K562 (cell line): ENCODE data around the gene LGI4. TPM values are rescaled to one million over a fixed set of nuclear protein-coding genes. Genes with fewer than 3 reads are reported as not detected.

Experiments
- CCNT2 ChIP-seq: IDR thresholded peaks from 2 replicates; pipeline ENCODE4 v1.6.1; 2011; ENCODE audit warnings: borderline replicate concordance, low read depth, mild to moderate bottlenecking, moderate library complexity, mixed read lengths, low read length; ENCODE audit not compliant: insufficient read length; ENCODE audit errors: extremely low read depth
- CEBPB ChIP-seq: fragments of 450-650 bp; IDR thresholded peaks from 2 replicates; pipeline ENCODE4 v1.6.1; 2016; ENCODE audit warnings: missing genetic modification characterization, missing compliant biosample characterization
- CXXC5 ChIP-seq: fragments of 250-450 bp; sonication (Bioruptor Pico); IDR thresholded peaks from 2 replicates; pipeline ENCODE4 v1.8.0; 2022; ENCODE audit warnings: inconsistent platforms, mild to moderate bottlenecking, moderate library complexity
- HDAC3 ChIP-seq: fragments of 450-650 bp; IDR thresholded peaks from 2 replicates; pipeline ENCODE4 v1.6.1; 2018; ENCODE audit warnings: borderline replicate concordance, mild to moderate bottlenecking, moderate library complexity; ENCODE audit not compliant: partially characterized antibody
- MAFG ChIP-seq: fragments of 450-650 bp; conservative IDR thresholded peaks from 2 replicates; pipeline ENCODE4 v1.6.1; 2016; ENCODE audit warnings: missing genetic modification characterization, missing compliant biosample characterization
- RCOR1 ChIP-seq, 2 experiments: IDR thresholded peaks; 2 replicates each; pipeline ENCODE4 v1.6.1; 2012; ENCODE audit warnings: low read depth in 2 of 2, low read length in 2 of 2, borderline replicate concordance in 1 of 2, improper control_type of control experiment in 1 of 2
- WHSC1 ChIP-seq: IDR thresholded peaks from one replicate; pipeline ENCODE4 v1.6.1; 2012; ENCODE audit warnings: low read length, control low read depth, inconsistent platforms
- ZNF12 ChIP-seq: sonication (generic); formaldehyde crosslinking; IDR thresholded peaks from 2 replicates; pipeline ENCODE4 v1.4.0; 2020; ENCODE audit warnings: mild to moderate bottlenecking, missing genetic modification reagents
- ZNF133 ChIP-seq: fragments of 250-450 bp; sonication (Bioruptor Pico); IDR thresholded peaks from 2 replicates; pipeline ENCODE4 v1.4.0; 2020; ENCODE audit warnings: mild to moderate bottlenecking
- ZNF507 ChIP-seq: conservative IDR thresholded peaks from 2 replicates; pipeline ENCODE4 v1.6.1; 2017; ENCODE audit warnings: missing genetic modification characterization, missing compliant biosample characterization
- ZNF589 ChIP-seq: fragments of 200-800 bp; sonication (Bioruptor generic); IDR thresholded peaks from 2 replicates; pipeline ENCODE4 v1.6.1; 2016; ENCODE audit warnings: low read depth, missing genetic modification characterization, missing compliant biosample characterization
- polyA plus RNA-seq, 8 experiments: library from polyadenylated mRNA; depleted of rRNA in 4 of 8; stranded (reverse) in 5 of 8; unstranded in 3 of 8; fragments of >200 nt; fragmentation: Nextera tagmentation in 2 of 8; fragmentation: Illumina TruSeq in 1 of 8; extraction: Ambion mirVana in 2 of 8; extraction: Trizol in 1 of 8; gene quantifications; 2 replicates each; pipeline versions ENCODE4 v1.2.1 to v1.2.3, GENCODE V29; 2011 to 2014; ENCODE audit warnings: inconsistent platforms in 1 of 8, missing spikeins in 1 of 8
- total RNA-seq, 7 experiments: library from RNA; depleted of rRNA in 6 of 7; stranded (reverse); fragments of >200 nt in 6 of 7; fragmentation: Illumina TruSeq in 2 of 7; extraction: Trizol in 2 of 7; gene quantifications; 2 replicates each; pipeline versions ENCODE4 v1.2.1 to v1.2.3, GENCODE V29; 2011 to 2021; ENCODE audit warnings: low replicate concordance in 1 of 7
- TF ChIP-seq, protein P1 (sequence below): fragments of 200-600 bp; sonication (generic); IDR thresholded peaks from one replicate; pipeline ENCODE4 v1.6.1; 2012; ENCODE audit warnings: mild to moderate bottlenecking, low read depth, low read length, inconsistent platforms
- TF ChIP-seq, protein P2 (sequence below): fragments of 450-650 bp; IDR thresholded peaks from 2 replicates; pipeline ENCODE4 v1.6.1; 2016; ENCODE audit warnings: low read depth, mild to moderate bottlenecking, moderate library complexity
- TF ChIP-seq, protein P3 (sequence below): fragments of 450-650 bp; IDR thresholded peaks from one replicate; pipeline ENCODE4 v1.6.1; 2018; ENCODE audit warnings: mild to moderate bottlenecking, moderate library complexity; ENCODE audit not compliant: partially characterized antibody

LGI4 gene
- total and polyA plus RNA-seq, 9 of the 15 experiments (the other 6 are each of a cell fraction or from before 2014, with no cell fraction given): 0.14 to 0.30 (median 0.24) TPM; not detected in 4

DNA sequence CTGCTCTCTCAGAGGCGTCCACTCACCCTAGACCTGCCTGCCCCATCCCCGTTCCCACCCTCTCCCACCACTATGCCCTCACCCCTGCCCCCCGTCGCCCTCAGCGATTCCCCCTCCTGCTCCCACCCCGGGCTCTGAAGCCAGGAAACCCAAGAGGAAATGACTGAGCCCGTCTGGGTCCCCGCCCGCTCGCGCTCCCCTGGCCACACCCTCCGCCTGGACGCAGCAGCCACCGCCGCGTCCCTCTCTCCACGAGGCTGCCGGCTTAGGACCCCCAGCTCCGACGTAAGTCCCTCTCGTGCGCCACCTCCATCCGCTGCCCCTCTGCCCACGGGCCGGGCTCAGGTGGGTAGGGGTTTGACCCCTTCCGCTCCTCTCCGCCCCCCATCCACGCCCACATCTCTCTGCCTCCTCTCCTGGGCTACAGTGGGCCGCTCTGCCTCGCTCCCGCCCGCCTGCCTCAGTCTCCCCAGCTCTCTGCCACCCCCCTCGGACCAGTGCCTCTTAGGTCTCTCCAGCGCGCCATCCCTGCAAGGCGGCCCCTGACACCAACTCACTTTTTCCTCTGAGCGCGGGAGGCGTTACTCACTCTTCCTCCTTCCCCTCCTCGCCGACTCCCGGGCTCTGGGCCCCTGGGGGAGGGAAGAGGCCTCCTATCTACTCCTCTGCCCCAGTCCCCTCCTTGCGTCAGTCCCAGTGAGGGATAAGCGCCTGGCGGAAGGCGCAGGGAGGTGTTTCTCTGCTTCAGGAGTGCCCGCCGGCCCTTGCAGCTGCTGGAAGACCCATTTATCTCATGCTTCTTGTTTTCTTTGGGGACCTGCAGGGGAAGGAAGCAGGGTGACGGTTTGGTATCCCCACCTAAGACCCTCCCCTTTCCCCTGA, 19.9 kb upstream of the LGI4 start, which contains the start of gene FXYD5 (continued):
- TF ChIP-seq, protein P1, sequence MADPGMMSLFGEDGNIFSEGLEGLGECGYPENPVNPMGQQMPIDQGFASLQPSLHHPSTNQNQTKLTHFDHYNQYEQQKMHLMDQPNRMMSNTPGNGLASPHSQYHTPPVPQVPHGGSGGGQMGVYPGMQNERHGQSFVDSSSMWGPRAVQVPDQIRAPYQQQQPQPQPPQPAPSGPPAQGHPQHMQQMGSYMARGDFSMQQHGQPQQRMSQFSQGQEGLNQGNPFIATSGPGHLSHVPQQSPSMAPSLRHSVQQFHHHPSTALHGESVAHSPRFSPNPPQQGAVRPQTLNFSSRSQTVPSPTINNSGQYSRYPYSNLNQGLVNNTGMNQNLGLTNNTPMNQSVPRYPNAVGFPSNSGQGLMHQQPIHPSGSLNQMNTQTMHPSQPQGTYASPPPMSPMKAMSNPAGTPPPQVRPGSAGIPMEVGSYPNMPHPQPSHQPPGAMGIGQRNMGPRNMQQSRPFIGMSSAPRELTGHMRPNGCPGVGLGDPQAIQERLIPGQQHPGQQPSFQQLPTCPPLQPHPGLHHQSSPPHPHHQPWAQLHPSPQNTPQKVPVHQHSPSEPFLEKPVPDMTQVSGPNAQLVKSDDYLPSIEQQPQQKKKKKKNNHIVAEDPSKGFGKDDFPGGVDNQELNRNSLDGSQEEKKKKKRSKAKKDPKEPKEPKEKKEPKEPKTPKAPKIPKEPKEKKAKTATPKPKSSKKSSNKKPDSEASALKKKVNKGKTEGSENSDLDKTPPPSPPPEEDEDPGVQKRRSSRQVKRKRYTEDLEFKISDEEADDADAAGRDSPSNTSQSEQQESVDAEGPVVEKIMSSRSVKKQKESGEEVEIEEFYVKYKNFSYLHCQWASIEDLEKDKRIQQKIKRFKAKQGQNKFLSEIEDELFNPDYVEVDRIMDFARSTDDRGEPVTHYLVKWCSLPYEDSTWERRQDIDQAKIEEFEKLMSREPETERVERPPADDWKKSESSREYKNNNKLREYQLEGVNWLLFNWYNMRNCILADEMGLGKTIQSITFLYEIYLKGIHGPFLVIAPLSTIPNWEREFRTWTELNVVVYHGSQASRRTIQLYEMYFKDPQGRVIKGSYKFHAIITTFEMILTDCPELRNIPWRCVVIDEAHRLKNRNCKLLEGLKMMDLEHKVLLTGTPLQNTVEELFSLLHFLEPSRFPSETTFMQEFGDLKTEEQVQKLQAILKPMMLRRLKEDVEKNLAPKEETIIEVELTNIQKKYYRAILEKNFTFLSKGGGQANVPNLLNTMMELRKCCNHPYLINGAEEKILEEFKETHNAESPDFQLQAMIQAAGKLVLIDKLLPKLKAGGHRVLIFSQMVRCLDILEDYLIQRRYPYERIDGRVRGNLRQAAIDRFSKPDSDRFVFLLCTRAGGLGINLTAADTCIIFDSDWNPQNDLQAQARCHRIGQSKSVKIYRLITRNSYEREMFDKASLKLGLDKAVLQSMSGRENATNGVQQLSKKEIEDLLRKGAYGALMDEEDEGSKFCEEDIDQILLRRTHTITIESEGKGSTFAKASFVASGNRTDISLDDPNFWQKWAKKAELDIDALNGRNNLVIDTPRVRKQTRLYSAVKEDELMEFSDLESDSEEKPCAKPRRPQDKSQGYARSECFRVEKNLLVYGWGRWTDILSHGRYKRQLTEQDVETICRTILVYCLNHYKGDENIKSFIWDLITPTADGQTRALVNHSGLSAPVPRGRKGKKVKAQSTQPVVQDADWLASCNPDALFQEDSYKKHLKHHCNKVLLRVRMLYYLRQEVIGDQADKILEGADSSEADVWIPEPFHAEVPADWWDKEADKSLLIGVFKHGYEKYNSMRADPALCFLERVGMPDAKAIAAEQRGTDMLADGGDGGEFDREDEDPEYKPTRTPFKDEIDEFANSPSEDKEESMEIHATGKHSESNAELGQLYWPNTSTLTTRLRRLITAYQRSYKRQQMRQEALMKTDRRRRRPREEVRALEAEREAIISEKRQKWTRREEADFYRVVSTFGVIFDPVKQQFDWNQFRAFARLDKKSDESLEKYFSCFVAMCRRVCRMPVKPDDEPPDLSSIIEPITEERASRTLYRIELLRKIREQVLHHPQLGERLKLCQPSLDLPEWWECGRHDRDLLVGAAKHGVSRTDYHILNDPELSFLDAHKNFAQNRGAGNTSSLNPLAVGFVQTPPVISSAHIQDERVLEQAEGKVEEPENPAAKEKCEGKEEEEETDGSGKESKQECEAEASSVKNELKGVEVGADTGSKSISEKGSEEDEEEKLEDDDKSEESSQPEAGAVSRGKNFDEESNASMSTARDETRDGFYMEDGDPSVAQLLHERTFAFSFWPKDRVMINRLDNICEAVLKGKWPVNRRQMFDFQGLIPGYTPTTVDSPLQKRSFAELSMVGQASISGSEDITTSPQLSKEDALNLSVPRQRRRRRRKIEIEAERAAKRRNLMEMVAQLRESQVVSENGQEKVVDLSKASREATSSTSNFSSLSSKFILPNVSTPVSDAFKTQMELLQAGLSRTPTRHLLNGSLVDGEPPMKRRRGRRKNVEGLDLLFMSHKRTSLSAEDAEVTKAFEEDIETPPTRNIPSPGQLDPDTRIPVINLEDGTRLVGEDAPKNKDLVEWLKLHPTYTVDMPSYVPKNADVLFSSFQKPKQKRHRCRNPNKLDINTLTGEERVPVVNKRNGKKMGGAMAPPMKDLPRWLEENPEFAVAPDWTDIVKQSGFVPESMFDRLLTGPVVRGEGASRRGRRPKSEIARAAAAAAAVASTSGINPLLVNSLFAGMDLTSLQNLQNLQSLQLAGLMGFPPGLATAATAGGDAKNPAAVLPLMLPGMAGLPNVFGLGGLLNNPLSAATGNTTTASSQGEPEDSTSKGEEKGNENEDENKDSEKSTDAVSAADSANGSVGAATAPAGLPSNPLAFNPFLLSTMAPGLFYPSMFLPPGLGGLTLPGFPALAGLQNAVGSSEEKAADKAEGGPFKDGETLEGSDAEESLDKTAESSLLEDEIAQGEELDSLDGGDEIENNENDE: no peak
- TF ChIP-seq RCOR1 (IDR thresholded peaks at IDR 0.05; ENCODE audit: borderline replicate concordance in 1 of 2, low read depth in 2 of 2, low read length in 2 of 2) (peak in 1 of 2 experiments; percentile 75; a peak in 2 of 4 replicates), ZNF589 (CRISPR knock-in tag) (no peak), CXXC5 (CRISPR knock-in tag) (peak; percentile 68), CCNT2 (no peak), WHSC1 (no peak), CEBPB (tag) (peak; percentile 84), ZNF133 (no peak), MAFG (no peak), ZNF12 (CRISPR knock-in tag) (no peak), HDAC3 (no peak), ZNF507 (tag) (no peak)
- TF ChIP-seq, protein P2, sequence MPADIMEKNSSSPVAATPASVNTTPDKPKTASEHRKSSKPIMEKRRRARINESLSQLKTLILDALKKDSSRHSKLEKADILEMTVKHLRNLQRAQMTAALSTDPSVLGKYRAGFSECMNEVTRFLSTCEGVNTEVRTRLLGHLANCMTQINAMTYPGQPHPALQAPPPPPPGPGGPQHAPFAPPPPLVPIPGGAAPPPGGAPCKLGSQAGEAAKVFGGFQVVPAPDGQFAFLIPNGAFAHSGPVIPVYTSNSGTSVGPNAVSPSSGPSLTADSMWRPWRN: no peak
- TF ChIP-seq, protein P3, sequence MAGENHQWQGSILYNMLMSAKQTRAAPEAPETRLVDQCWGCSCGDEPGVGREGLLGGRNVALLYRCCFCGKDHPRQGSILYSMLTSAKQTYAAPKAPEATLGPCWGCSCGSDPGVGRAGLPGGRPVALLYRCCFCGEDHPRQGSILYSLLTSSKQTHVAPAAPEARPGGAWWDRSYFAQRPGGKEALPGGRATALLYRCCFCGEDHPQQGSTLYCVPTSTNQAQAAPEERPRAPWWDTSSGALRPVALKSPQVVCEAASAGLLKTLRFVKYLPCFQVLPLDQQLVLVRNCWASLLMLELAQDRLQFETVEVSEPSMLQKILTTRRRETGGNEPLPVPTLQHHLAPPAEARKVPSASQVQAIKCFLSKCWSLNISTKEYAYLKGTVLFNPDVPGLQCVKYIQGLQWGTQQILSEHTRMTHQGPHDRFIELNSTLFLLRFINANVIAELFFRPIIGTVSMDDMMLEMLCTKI: no peak
